Natural killer cell (primary cell): ENCODE results near the gene EFNB2. TPM values are rescaled to one million over a fixed set of nuclear protein-coding genes. Genes with fewer than 3 reads are reported as not detected.

Experiments used
- ATAC-seq, 3 donors: fragments of 150-1000 bp in 2 of 3; fragments of 200-7000 bp in 1 of 3; cut with Tn5 transposase; 1 replicate in 1 of 3; 2 replicates in 2 of 3; pipeline ENCODE4 v1.10.0; 2021; ENCODE audit warnings: mild to moderate bottlenecking in 2 of 3, moderate library complexity in 2 of 3
- DNase-seq, 2 donors: peaks; one replicate each; pipeline versions ENCODE4 v3.0.0 to v3.0.0-alpha.2; 2013 to 2021; ENCODE audit warnings: mixed read lengths in 1 of 2
- H3K27ac ChIP-seq: one replicate; pipeline ENCODE4 v1.5.1; 2013; ENCODE audit warnings: mild to moderate bottlenecking, low read length
- H3K27me3 ChIP-seq: one replicate; pipeline ENCODE4 v1.6.1; 2013; ENCODE audit warnings: low read length; ENCODE audit not compliant: control insufficient read depth, insufficient read depth
- H3K36me3 ChIP-seq: one replicate; pipeline ENCODE4 v1.6.1; 2013; ENCODE audit warnings: low read length; ENCODE audit not compliant: control insufficient read depth, insufficient read depth
- H3K4me1 ChIP-seq: one replicate; pipeline ENCODE4 v1.6.1; 2013; ENCODE audit warnings: low read length; ENCODE audit not compliant: control insufficient read depth, insufficient read depth
- H3K4me3 ChIP-seq: one replicate; pipeline ENCODE4 v1.5.1; 2013; ENCODE audit warnings: low read length
- H3K9me3 ChIP-seq: one replicate; pipeline ENCODE4 v1.6.1; 2013; ENCODE audit warnings: low read length; ENCODE audit not compliant: control insufficient read depth, insufficient read depth
- H3K27ac Mint-ChIP-seq, 2 donors: one replicate each; pipeline ENCODE4 v1.8.0; 2022; ENCODE audit warnings: mild to moderate bottlenecking in 2 of 2, mixed read lengths in 2 of 2, moderate library complexity in 1 of 2
- H3K27me3 Mint-ChIP-seq, 2 donors: one replicate each; pipeline ENCODE4 v1.8.0; 2022; ENCODE audit warnings: low read depth in 2 of 2, mixed read lengths in 2 of 2
- H3K36me3 Mint-ChIP-seq: one replicate; pipeline ENCODE4 v1.8.0; 2022; ENCODE audit warnings: mixed read lengths
- H3K4me1 Mint-ChIP-seq, 2 donors: one replicate each; pipeline ENCODE4 v1.8.0; 2022; ENCODE audit warnings: mixed read lengths in 2 of 2
- H3K4me3 Mint-ChIP-seq: one replicate; pipeline ENCODE4 v1.8.0; 2022; ENCODE audit warnings: mild to moderate bottlenecking, moderate library complexity, mixed read lengths
- H3K9me3 Mint-ChIP-seq, 2 donors: one replicate each; pipeline ENCODE4 v1.8.0; 2022; ENCODE audit warnings: mixed read lengths in 2 of 2
- CTCF ChIP-seq: fragments of 200-600 bp; IDR thresholded peaks from one replicate; pipeline ENCODE4 v1.8.0; 2022; ENCODE audit warnings: antibody characterized with exemption
- WGBS: methylation state at CpG from one replicate; pipeline ENCODE4 v1.1.7; 2013; ENCODE audit warnings: missing lambda C conversion rate; ENCODE audit not compliant: insufficient coverage; 5-methylcytosine and 5-hydroxymethylcytosine counted together
- intact Hi-C: fragments of 100-400 bp; cut with micrococcal nuclease; formaldehyde crosslinking; loops from one replicate; pipeline ENCODE4 v1.14.2; 2022
- total RNA-seq, 4 donors: library from RNA; stranded (reverse); fragments of 120-200 nt in 1 of 4; gene quantifications; one replicate each; pipeline versions ENCODE4 v1.2.3 to v1.2.4, GENCODE V29; 2013 to 2022

Gene EFNB2
- total RNA-seq, 3 donors from 2014 or later (not counting 1 experiment from before 2014, with no cell fraction given), result 0.16 to 0.33 (median 0.33) TPM

GRCh38 chr13:106540613-106541012 is 5.2 kb upstream of the EFNB2 start:
- peak overlapping the region in 1 of 2 donors; percentile 35 for H3K27ac Mint-ChIP-seq
- no peaks in the 10 kb centered on the region for H3K27me3 ChIP-seq
- WGBS, result 87% methylated on average over 3 of the region's 4 CpGs
- ATAC-seq (no peak), DNase-seq (no peak)
- no peaks in the 10 kb centered on the region for H3K9me3 ChIP-seq
- H3K4me1 ChIP-seq, result peaks cover 7% of the 10 kb centered on the region
- peaks cover 10 to 12% of the 10 kb centered on the region in 2 donors for H3K4me1 Mint-ChIP-seq
- no peak overlapping the region for H3K4me3 Mint-ChIP-seq
- no peak for TF ChIP-seq CTCF
- no peaks in the 10 kb centered on the region for H3K27me3 Mint-ChIP-seq
- H3K36me3 ChIP-seq, result peaks cover 32% of the 10 kb centered on the region
- H3K36me3 Mint-ChIP-seq, result no peaks in the 10 kb centered on the region
- H3K4me3 ChIP-seq, result no peak overlapping the region
- H3K9me3 Mint-ChIP-seq, result no peaks in the 10 kb centered on the region
- intact Hi-C loops, result no loop called here
- H3K27ac ChIP-seq, result no peak overlapping the region

DNA sequence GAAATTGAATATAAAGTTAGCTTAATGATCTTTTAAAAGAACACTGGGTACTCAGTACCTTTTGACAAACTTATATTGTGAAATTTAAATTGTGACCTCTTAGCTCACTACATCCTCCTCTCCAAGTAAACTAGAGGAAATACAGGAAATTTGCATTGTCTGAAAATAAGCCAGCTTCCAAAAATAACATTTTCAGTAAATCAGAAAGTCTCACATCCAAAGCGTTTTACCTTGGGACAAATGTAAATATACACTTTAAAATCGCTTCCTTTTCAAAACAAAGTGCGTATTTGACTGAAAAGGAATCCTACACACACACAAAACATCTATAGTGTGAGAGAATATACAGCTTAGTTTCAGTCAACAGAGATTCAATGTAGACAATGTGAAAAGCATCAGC is 2.1 kb upstream of the EFNB2 start:
- Mint-ChIP-seq H3K27ac (no peak overlapping the region), H3K9me3 (no peaks in the 10 kb centered on the region), H3K4me3 (peak overlapping the region; percentile 69), H3K4me1 (peaks cover 17 to 23% of the 10 kb centered on the region in 2 donors), H3K27me3 (peaks cover 9 to 15% of the 10 kb centered on the region in 2 donors), H3K36me3 (no peaks in the 10 kb centered on the region)
- peaks cover 15% of the 10 kb centered on the region for H3K36me3 ChIP-seq
- no peaks in the 10 kb centered on the region for H3K9me3 ChIP-seq
- peaks cover 16% of the 10 kb centered on the region for H3K27me3 ChIP-seq
- 59% methylated on average over 2 of the region's 3 CpGs for WGBS
- no peak overlapping the region for H3K4me3 ChIP-seq
- intact Hi-C loops, result loop anchor here (10.0 kb wide), 1 partner anchor 1963 kb away; no protein-coding TSS in a partner anchor
- TF ChIP-seq CTCF, result no peak
- no peak for DNase-seq
- H3K4me1 ChIP-seq, result peaks cover 26% of the 10 kb centered on the region
- no peak for ATAC-seq
- H3K27ac ChIP-seq, result no peak overlapping the region

DNA sequence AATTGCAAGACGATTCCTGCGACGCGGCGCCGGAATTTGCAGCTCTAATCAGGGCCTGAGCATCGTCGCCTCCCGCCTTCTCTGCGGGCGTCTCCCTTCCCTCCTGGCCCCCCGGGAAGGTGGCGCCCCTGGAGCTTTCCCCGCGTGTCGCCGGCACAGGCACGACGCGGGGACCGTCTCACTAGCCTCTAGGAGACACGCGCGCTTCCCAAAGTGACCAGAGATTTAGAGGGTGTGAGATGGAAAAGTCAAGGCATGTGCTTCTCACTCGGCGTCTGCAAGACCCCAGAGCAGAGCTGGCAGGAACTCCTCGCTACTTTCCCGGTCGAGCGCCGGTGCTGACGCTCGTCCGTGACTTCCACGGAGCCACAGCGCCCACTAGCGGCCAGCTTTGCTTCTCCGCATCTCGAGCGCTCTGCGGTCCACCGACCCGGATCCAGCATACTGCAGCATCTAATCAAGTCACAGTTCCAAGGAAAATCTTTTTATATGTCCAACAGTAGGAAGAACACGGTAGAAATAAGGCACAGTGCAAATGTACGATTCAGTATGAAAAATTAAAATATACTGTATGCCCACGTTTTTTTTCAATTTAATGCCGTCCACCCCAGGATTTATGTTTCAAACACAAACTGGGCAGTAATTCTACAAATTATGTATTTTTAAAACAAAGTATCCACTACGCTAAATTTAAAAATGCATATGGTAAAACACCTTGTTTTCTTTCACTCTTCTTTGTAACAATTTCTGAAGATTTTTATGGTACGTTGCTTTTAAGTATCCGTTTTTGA is 977 bp upstream of the EFNB2 start:
- intact Hi-C loops, result loop anchor here (10.0 kb wide), 1 partner anchor 1962 kb away; no protein-coding TSS in a partner anchor
- TF ChIP-seq CTCF, result peak; percentile 99
- H3K4me1 Mint-ChIP-seq, result peaks cover 17 to 24% of the 10 kb centered on the region in 2 donors
- Histone ChIP-seq H3K9me3 (no peaks in the 10 kb centered on the region), H3K36me3 (peaks cover 7% of the 10 kb centered on the region), H3K27me3 (peaks cover 27% of the 10 kb centered on the region), H3K4me1 (peaks cover 26% of the 10 kb centered on the region), H3K27ac (no peak overlapping the region), H3K4me3 (peak overlapping the region; percentile 80)
- H3K36me3 Mint-ChIP-seq, result no peaks in the 10 kb centered on the region
- H3K27me3 Mint-ChIP-seq, result peaks cover 15 to 25% of the 10 kb centered on the region in 2 donors
- peak; percentile 86 to 95 for DNase-seq
- peak overlapping the region; percentile 99 for H3K4me3 Mint-ChIP-seq
- H3K9me3 Mint-ChIP-seq, result no peaks in the 10 kb centered on the region
- ATAC-seq, result peak; percentile 49 to 75 (median 57)
- H3K27ac Mint-ChIP-seq, result peak overlapping the region; percentile 72 to 83
- WGBS, result under 1% methylated on average over 47 of the region's 50 CpGs
